KMS-11 (cell line): ENCODE data around the gene PLCH1.

Experiments used
- H2AFZ ChIP-seq: fragments of 200-600 bp; sonication (generic); 2 replicates; pipeline ENCODE4 v1.6.1; 2016; ENCODE audit warnings: antibody characterized with exemption, mixed run types, low read depth
- H3K27ac ChIP-seq: fragments of 200-600 bp; sonication (generic); 2 replicates; pipeline ENCODE4 v1.6.1; 2016; ENCODE audit warnings: mild to moderate bottlenecking, mixed run types
- H3K27me3 ChIP-seq: fragments of 200-600 bp; sonication (generic); 2 replicates; pipeline ENCODE4 v1.6.1; 2017; ENCODE audit warnings: mild to moderate bottlenecking, low read depth, mixed run types, moderate library complexity; ENCODE audit not compliant: insufficient read depth
- H3K36me3 ChIP-seq: fragments of 200-600 bp; sonication (generic); 2 replicates; pipeline ENCODE4 v1.6.1; 2017; ENCODE audit warnings: mild to moderate bottlenecking, mixed run types; ENCODE audit not compliant: insufficient read depth
- H3K4me1 ChIP-seq: fragments of 200-600 bp; sonication (generic); 2 replicates; pipeline ENCODE4 v1.6.1; 2016; ENCODE audit warnings: mild to moderate bottlenecking, low read depth, mixed run types; ENCODE audit not compliant: poor library complexity, severe bottlenecking
- H3K4me2 ChIP-seq: fragments of 200-600 bp; sonication (generic); 2 replicates; pipeline ENCODE4 v1.7.0; 2016; ENCODE audit warnings: mild to moderate bottlenecking, mixed run types
- H3K4me3 ChIP-seq: fragments of 200-600 bp; sonication (generic); IDR thresholded peaks from 2 replicates; pipeline ENCODE4 v1.6.1; 2017; ENCODE audit warnings: low read depth, low read length, mixed read lengths; ENCODE audit not compliant: insufficient read depth
- H3K79me2 ChIP-seq: fragments of 200-600 bp; sonication (generic); 2 replicates; pipeline ENCODE4 v1.6.1; 2016; ENCODE audit warnings: low read depth, mixed run types; ENCODE audit not compliant: insufficient read depth
- H3K9ac ChIP-seq: fragments of 200-600 bp; sonication (generic); 2 replicates; pipeline ENCODE4 v1.6.1; 2016; ENCODE audit warnings: mild to moderate bottlenecking, mixed run types
- H4K20me1 ChIP-seq: fragments of 200-600 bp; sonication (generic); 2 replicates; pipeline ENCODE4 v1.6.1; 2016; ENCODE audit warnings: mild to moderate bottlenecking, mixed run types; ENCODE audit not compliant: insufficient read depth
- CTCF ChIP-seq: fragments of 200-600 bp; sonication (generic); conservative IDR thresholded peaks from 2 replicates; pipeline ENCODE4 v1.6.1; 2017; ENCODE audit warnings: low read depth, mild to moderate bottlenecking, antibody characterized with exemption, low read length, moderate library complexity, mixed read lengths

PLCH1 gene

GRCh38 chr3:155495387-155495786, 249.5 kb downstream of the PLCH1 start:
- no peaks in the 10 kb centered on the region for H4K20me1 ChIP-seq
- no peak overlapping the region for H2AFZ ChIP-seq
- no peak overlapping the region for H3K4me3 ChIP-seq
- no peak overlapping the region for H3K4me2 ChIP-seq
- H3K27me3 ChIP-seq, result no peaks in the 10 kb centered on the region
- H3K27ac ChIP-seq, result no peak overlapping the region
- no peak overlapping the region for H3K9ac ChIP-seq
- no peaks in the 10 kb centered on the region for H3K79me2 ChIP-seq
- H3K36me3 ChIP-seq, result no peaks in the 10 kb centered on the region
- H3K4me1 ChIP-seq, result no peaks in the 10 kb centered on the region
- TF ChIP-seq CTCF, result no peak

- no peaks in the 10 kb centered on the region for H4K20me1 ChIP-seq
- H3K4me2 ChIP-seq, result no peak overlapping the region
- H3K79me2 ChIP-seq, result no peaks in the 10 kb centered on the region
- H3K9ac ChIP-seq, result no peak overlapping the region
- H3K4me3 ChIP-seq, result no peak overlapping the region
- no peaks in the 10 kb centered on the region for H3K36me3 ChIP-seq
- no peaks in the 10 kb centered on the region for H3K27me3 ChIP-seq
- no peak for TF ChIP-seq CTCF
- H3K27ac ChIP-seq, result no peak overlapping the region
- no peaks in the 10 kb centered on the region for H3K4me1 ChIP-seq
- H2AFZ ChIP-seq, result no peak overlapping the region
These were observed 250.5 kb downstream of the PLCH1 start for GRCh38 chr3:155494332-155494731.

GRCh38 chr3:155492841-155493240, 252.0 kb downstream of the PLCH1 start:
- no peaks in the 10 kb centered on the region for H3K36me3 ChIP-seq
- no peak for TF ChIP-seq CTCF
- no peak overlapping the region for H3K27ac ChIP-seq
- H4K20me1 ChIP-seq, result no peaks in the 10 kb centered on the region
- H3K4me1 ChIP-seq, result no peaks in the 10 kb centered on the region
- H3K9ac ChIP-seq, result no peak overlapping the region
- H3K4me2 ChIP-seq, result no peak overlapping the region
- no peak overlapping the region for H3K4me3 ChIP-seq
- H3K79me2 ChIP-seq, result no peaks in the 10 kb centered on the region
- H3K27me3 ChIP-seq, result no peaks in the 10 kb centered on the region
- H2AFZ ChIP-seq, result no peak overlapping the region

- H3K4me2 ChIP-seq, result no peak overlapping the region
- no peaks in the 10 kb centered on the region for H3K79me2 ChIP-seq
- no peak overlapping the region for H3K4me3 ChIP-seq
- peak; percentile 44 for TF ChIP-seq CTCF
- no peaks in the 10 kb centered on the region for H3K27me3 ChIP-seq
- no peak overlapping the region for H3K27ac ChIP-seq
- no peak overlapping the region for H3K9ac ChIP-seq
- no peak overlapping the region for H2AFZ ChIP-seq
- no peaks in the 10 kb centered on the region for H4K20me1 ChIP-seq
- H3K4me1 ChIP-seq, result no peaks in the 10 kb centered on the region
- H3K36me3 ChIP-seq, result no peaks in the 10 kb centered on the region
These were observed 253.2 kb downstream of the PLCH1 start for GRCh38 chr3:155491696-155492095.
